ENCODE results near the gene SOX6. TPM values are rescaled to one million over a fixed set of nuclear protein-coding genes. Genes with fewer than 3 reads are reported as not detected.

The SOX6 gene
- total and polyA plus RNA-seq, 2 donors (not counting 1 experiment from before 2014, with no cell fraction given), result 3.0 to 5.1 TPM

DNA sequence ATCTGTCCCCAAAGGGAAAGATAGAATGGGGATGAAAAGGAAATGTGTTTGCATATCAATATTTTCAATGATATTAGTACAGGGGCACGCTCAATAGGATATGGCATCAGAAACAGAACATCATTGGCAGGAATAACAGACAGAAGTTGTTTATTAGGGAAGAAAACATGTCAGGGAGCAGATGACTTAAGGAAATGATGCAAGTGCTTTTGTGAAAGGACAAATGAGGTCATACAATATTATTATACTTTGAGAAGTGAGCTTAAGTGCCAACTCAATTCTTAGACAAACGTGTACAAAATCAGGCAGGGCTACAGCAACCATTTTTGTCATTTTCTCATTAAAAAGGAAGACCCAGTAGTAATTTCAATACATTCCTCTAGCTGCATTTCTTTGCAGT, 388.4 kb downstream of the SOX6 start:
- H4K20me1 ChIP-seq (ENCODE audit: control insufficient read depth, extremely low read depth, insufficient read depth, low read length), result no peaks in the 10 kb centered on the region
- DNase-seq (ENCODE audit: low read depth in 2 of 2), result peak; percentile 58 to 91
- H3K4me1 ChIP-seq (ENCODE audit: control insufficient read depth, extremely low read depth, insufficient read depth, low read length), result peaks cover 11% of the 10 kb centered on the region
- no peaks in the 10 kb centered on the region for H3K27me3 ChIP-seq (ENCODE audit: control insufficient read depth, insufficient read depth, low read length)
- no peak overlapping the region for H3K9ac ChIP-seq (ENCODE audit: insufficient read depth, low read length)
- no peaks in the 10 kb centered on the region for H3K79me2 ChIP-seq (ENCODE audit: control insufficient read depth, insufficient read depth, low read length)
- TF ChIP-seq CTCF (conservative IDR thresholded peaks at IDR 0.05 in 1 of 2, IDR thresholded peaks at IDR 0.05 in 1 of 2; ENCODE audit: low read depth in 1 of 2, low read length in 2 of 2) (no peak), EZH2 (IDR thresholded peaks at IDR 0.05; ENCODE audit: low read length, missing control alignments) (no peak)
- no peak overlapping the region for H3K4me2 ChIP-seq (ENCODE audit: extremely low read depth, insufficient read depth, low read length)
- peak overlapping the region; percentile 74 for H3K27ac ChIP-seq (ENCODE audit: insufficient read depth, low read length)
- no peak overlapping the region for H3K4me3 ChIP-seq (replicated peaks in 1 of 4; ENCODE audit: control extremely low read depth in 1 of 4, insufficient read depth in 1 of 4, low read depth in 3 of 4, low read length in 4 of 4)
- no peaks in the 10 kb centered on the region for H3K36me3 ChIP-seq (ENCODE audit: control insufficient read depth, insufficient read depth, low read length)
- no peaks in the 10 kb centered on the region for H3K9me3 ChIP-seq (ENCODE audit: control insufficient read depth, insufficient read depth, low read depth, low read length)
- no peak overlapping the region for H2AFZ ChIP-seq (ENCODE audit: low read length)

- TF ChIP-seq EZH2 (IDR thresholded peaks at IDR 0.05; ENCODE audit: low read length, missing control alignments) (no peak), CTCF (conservative IDR thresholded peaks at IDR 0.05 in 1 of 2, IDR thresholded peaks at IDR 0.05 in 1 of 2; ENCODE audit: low read depth in 1 of 2, low read length in 2 of 2) (no peak)
- H3K4me1 ChIP-seq (ENCODE audit: control insufficient read depth, extremely low read depth, insufficient read depth, low read length), result peaks cover 11% of the 10 kb centered on the region
- no peaks in the 10 kb centered on the region for H4K20me1 ChIP-seq (ENCODE audit: control insufficient read depth, extremely low read depth, insufficient read depth, low read length)
- no peak overlapping the region for H3K4me2 ChIP-seq (ENCODE audit: extremely low read depth, insufficient read depth, low read length)
- no peaks in the 10 kb centered on the region for H3K79me2 ChIP-seq (ENCODE audit: control insufficient read depth, insufficient read depth, low read length)
- no peaks in the 10 kb centered on the region for H3K9me3 ChIP-seq (ENCODE audit: control insufficient read depth, insufficient read depth, low read depth, low read length)
- no peak overlapping the region for H3K4me3 ChIP-seq (replicated peaks in 1 of 4; ENCODE audit: control extremely low read depth in 1 of 4, insufficient read depth in 1 of 4, low read depth in 3 of 4, low read length in 4 of 4)
- H3K9ac ChIP-seq (ENCODE audit: insufficient read depth, low read length), result no peak overlapping the region
- H3K36me3 ChIP-seq (ENCODE audit: control insufficient read depth, insufficient read depth, low read length), result no peaks in the 10 kb centered on the region
- H2AFZ ChIP-seq (ENCODE audit: low read length), result no peak overlapping the region
- DNase-seq (ENCODE audit: low read depth in 2 of 2), result peak in 1 of 2 donors; percentile 67
- no peak overlapping the region for H3K27ac ChIP-seq (ENCODE audit: insufficient read depth, low read length)
- H3K27me3 ChIP-seq (ENCODE audit: control insufficient read depth, insufficient read depth, low read length), result no peaks in the 10 kb centered on the region
These were observed 389.2 kb downstream of the SOX6 start for GRCh38 chr11:15967166-15967565.

- H4K20me1 ChIP-seq (ENCODE audit: control insufficient read depth, extremely low read depth, insufficient read depth, low read length), result no peaks in the 10 kb centered on the region
- no peak overlapping the region for H2AFZ ChIP-seq (ENCODE audit: low read length)
- no peaks in the 10 kb centered on the region for H3K27me3 ChIP-seq (ENCODE audit: control insufficient read depth, insufficient read depth, low read length)
- TF ChIP-seq CTCF (conservative IDR thresholded peaks at IDR 0.05 in 1 of 2, IDR thresholded peaks at IDR 0.05 in 1 of 2; ENCODE audit: low read depth in 1 of 2, low read length in 2 of 2) (no peak), EZH2 (IDR thresholded peaks at IDR 0.05; ENCODE audit: low read length, missing control alignments) (no peak)
- H3K9me3 ChIP-seq (ENCODE audit: control insufficient read depth, insufficient read depth, low read depth, low read length), result no peaks in the 10 kb centered on the region
- no peak for DNase-seq (ENCODE audit: low read depth in 2 of 2)
- no peak overlapping the region for H3K4me3 ChIP-seq (replicated peaks in 1 of 4; ENCODE audit: control extremely low read depth in 1 of 4, insufficient read depth in 1 of 4, low read depth in 3 of 4, low read length in 4 of 4)
- peaks cover 11% of the 10 kb centered on the region for H3K4me1 ChIP-seq (ENCODE audit: control insufficient read depth, extremely low read depth, insufficient read depth, low read length)
- no peak overlapping the region for H3K27ac ChIP-seq (ENCODE audit: insufficient read depth, low read length)
- H3K79me2 ChIP-seq (ENCODE audit: control insufficient read depth, insufficient read depth, low read length), result no peaks in the 10 kb centered on the region
- no peak overlapping the region for H3K9ac ChIP-seq (ENCODE audit: insufficient read depth, low read length)
- H3K36me3 ChIP-seq (ENCODE audit: control insufficient read depth, insufficient read depth, low read length), result no peaks in the 10 kb centered on the region
- H3K4me2 ChIP-seq (ENCODE audit: extremely low read depth, insufficient read depth, low read length), result no peak overlapping the region
These were observed 390.6 kb downstream of the SOX6 start for GRCh38 chr11:15965562-15966250.

Measured in fibroblast of lung (primary cell).